Stimulated activated CD4-positive, alpha-beta T cell treated with anti-CD3 and anti-CD28 coated beads, Interleukin-1b, Interleukin-23, amount 100 ng/mL, for 1 hour (primary cell): Measurements from ENCODE around the gene RNF144A.

ENCODE experiments used
- DNase-seq, 2 donors: peaks; one replicate each; pipeline ENCODE4 v3.0.0-alpha.2; 2020; ENCODE audit warnings: low read depth in 2 of 2

Gene RNF144A

DNA sequence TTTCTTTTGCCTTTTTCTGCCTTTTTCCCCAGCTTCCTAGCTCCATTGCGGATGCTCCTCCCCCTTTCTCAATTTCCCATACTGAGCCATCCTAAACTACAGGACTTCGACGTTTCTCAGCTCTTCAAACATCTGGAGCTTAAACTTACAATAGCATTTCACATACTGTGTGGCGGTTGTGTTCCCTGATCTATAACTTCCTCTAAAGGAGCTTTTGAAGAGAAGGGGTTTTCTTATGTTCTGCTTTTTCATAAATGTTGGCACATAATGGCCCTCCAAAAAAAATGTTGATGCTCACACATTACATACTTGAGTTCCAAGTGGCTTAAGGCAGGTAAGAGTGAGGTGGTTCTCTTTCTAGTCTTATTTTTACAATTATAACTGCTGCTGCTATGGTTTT is 87.4 kb downstream of the RNF144A start:
- no peak for DNase-seq

DNA sequence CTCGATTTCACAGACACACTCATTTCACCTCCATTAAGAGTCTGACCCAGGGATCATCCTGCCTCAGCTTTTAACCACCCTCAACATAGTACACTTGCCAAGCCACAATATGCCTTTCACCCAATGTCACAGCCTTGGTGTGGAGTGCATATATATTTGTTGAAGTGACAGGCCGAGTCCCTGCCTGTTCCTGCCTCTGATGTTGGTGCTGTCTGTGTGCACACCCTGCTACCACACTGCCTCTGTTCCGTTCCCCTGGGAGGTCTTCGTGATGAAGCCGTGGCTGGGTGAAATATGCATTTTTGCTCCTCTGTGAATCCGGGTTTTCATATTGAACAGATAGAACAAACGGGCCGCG is 90.3 kb downstream of the RNF144A start:
- no peak for DNase-seq

DNA sequence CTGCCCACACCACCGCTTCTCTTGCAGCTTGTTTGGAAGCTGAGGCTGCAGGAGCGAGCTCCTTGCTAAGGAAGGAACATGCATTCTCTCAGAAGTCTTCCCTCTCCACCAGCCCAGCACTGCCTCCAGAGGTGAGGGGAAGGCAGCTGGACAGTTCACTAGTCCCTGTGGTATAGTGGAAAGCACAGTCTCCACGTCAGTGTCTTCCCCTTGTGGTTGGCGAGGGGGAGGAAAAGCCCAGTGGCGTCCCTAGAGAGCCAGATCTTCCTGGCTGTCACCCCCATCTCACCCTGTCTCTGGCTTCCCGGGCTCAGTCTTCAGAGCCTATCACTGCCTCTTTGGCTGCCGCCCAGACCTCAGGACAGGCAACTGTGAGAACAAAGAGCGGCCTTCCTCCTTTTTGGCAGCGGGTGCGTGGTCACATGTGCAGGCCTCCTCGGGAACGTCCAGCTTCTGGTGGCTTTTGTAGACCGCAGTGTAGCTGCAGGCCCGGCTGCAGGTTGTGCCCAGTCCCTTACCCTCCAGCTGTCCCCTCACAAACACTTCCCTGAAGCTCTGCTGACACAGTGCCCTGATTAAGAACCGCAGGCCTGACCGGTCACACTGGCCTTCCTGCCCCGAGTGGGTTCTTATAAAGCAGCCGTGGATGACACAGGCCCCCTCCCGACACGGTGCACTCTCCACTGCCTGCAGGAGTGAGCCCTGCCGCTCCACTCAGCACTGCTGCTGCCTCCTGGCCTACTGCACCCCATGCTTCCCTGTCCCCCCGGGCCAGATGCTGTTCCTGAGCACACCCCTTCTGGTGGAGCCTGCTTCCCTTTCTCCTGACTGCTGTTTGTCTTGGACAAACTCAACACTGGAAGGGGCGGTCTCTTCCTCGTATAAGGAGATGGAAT is 90.9 kb downstream of the RNF144A start:
- DNase-seq = no peak

DNA sequence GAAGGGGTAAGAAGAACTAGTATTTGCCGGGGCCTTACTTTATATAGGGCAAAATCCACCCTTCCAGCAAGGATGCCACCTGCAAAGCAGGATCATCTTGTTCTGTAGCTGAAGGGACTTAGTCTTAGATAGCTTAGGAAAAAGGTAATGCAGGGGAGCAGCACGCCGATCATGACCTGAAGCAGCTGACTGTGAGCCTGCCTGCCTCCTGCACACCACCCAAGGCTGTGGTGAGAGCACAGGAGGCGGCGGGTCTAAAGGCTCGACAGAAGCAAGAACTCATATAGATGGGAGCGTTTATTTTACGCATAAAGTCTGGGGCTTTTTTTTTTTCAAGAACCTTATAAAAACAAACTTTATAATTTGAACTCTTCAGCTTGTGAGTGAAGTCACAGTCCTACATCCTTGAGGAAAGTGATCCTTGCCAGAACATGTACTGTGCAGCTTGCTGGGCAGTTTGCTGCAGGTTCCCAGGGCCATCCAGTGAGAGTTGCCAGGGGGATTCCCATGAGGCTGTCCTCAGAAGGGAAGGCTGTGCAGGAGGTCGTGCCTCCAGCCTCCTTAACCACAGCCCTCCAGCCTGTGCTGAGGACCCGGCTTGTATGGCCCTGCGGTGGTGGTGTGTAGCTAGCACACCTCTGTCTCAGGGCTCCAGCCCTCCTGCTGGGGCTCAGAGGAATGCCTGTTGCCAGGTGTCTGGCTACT is 92.1 kb downstream of the RNF144A start:
- DNase-seq = no peak

- no peak for DNase-seq
Observed at GRCh38 chr2:7010391-7011054, 93.3 kb downstream of the RNF144A start.

- no peak for DNase-seq
Observed at GRCh38 chr2:7011356-7012083, 94.3 kb downstream of the RNF144A start.

GRCh38 chr2:7012141-7012764 is 95.0 kb downstream of the RNF144A start:
- no peak for DNase-seq

GRCh38 chr2:7013471-7014160 is 96.4 kb downstream of the RNF144A start:
- DNase-seq = no peak

DNA sequence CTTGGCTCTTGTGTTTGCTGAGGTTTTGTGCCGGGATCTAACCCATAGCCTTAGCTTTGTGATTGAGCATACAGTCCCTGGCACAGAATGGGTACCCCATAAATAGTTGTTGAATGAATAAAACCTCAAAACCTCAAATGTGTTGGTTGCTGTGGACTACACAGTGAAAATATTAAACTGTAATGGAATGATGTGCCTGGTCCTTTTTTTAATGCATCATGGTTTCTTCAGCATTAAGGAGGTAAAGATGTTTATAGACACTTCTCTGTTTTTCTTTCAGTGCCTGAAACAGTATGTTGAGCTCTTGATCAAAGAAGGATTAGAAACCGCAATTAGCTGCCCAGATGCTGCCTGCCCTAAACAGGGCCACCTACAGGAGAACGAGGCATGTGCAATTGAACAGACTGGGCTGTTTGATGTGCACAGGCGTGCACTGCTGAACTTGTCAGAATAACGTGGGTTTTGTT is 97.0 kb downstream of the RNF144A start:
- DNase-seq = no peak

DNA sequence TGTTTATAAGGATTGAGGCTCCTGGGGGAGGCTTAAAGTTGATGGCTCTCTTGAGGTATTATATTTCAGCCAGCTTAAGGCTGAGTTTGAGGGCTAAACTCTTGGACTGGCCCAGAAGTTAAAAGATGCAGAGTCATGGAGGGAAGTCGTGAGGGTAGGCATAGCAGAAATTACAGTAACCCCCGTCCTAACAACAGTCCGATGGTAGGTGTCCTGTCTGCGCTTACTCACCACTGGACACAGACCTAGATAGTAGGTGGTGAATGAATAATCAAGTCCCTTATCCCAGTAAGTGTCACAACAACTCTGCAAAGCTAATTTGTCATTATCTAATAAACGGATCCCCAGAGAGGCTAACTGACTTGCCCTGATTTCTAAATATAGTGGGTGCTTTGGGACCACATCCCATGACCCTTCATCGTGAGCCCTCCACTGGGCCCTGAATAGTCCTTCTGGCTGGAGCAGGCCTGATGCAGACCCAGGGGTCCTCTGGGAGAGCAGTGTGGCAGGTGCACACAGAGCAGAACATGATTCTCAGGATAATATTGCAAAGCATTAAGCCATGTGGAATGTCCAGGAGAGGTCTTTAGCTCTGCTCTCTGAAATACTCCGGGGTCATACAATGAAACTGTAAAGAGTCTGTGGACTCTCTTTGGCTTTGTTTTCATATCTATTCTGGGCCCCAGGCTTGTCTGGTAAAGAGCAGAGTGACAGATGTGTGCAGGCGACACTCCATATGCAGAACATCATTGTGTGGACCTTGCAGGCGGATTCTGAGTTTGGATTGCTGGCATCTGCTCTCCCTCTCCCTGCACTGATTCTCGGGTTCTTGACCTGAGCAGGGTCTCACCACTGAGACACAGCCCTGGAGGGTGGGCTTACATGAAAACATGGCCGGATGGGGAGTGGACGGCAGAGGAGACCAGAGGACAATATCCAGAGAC is 98.1 kb downstream of the RNF144A start:
- no peak for DNase-seq

- DNase-seq = no peak
Observed at GRCh38 chr2:7016148-7016547, 98.9 kb downstream of the RNF144A start.

DNA sequence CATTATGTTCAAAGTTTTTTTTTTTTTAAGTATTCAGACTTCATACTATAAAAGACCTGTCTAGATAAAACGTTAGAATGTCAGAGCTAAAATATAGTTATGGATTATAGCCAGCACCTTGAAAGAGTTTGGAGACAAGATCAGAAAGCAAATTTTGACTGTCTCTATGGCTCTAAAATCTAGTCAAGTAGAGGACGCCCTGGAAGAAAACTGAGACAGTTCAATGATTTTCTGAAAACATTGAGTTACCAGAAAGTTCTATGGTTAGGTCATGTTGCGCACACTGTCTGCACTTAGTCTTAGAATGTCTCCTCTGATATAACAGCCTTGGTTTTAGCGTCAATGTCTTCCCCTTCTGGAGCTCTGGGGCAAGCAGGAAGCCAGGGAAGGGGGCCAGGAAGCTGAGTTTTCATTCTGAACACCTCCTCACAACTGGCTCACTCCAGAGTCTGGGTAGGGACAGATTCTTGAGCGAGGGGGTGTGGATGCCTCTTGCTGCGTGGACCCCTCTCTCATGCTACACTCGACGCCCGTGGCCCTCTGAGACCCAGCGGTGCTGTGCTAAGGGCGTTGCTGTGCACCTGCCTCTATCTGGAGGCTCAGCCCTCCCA is 99.5 kb downstream of the RNF144A start:
- no peak for DNase-seq

DNA sequence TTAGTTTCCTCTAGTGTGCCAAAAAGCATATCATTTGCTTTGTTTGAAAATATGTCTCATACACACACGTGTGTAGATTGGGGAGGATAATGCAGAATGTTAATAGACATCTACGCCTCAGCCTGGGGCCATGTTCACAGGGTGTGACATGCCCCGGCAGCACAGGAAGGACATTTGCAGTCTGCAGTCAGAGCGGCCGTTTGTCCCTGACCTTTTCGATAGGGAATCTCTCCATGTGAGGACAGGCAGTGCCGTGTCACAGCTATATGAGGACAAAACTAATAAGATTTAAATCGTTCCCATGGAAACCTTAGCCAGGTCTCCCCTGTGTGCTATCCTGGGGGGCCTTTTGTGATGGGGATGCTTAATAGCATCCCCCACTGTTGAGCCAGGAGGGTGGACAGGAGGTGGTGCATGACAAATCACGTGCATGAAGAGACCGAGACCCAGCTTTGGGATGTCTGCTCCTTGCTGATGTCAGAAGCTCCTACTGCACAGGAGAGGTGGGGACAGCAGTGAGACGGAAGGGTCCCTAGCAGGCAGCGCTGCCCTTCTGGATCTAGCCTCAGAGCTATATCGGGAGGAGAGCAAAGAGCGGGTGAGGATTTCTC is 100.6 kb downstream of the RNF144A start:
- DNase-seq = no peak

DNA sequence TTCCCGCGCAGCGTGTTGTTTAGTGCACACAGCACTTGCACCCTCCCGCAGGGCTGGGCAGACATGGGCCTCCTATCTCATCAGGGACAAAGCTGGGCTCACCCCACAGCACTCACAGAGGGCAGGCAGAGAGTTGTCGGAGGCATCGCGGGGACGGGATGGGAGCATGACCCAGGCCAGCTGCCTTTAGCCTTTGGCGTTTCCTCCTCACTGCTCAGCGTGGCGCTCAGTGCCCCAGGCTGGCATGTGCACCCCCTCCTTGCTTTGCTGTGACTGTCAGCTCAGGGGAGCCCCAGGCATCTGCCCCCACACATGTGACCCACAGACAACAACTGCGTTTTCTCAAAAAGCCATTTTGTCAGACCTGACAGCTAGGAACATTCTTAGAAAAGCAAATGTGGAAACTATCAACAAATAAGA is 101.1 kb downstream of the RNF144A start:
- no peak for DNase-seq

DNA sequence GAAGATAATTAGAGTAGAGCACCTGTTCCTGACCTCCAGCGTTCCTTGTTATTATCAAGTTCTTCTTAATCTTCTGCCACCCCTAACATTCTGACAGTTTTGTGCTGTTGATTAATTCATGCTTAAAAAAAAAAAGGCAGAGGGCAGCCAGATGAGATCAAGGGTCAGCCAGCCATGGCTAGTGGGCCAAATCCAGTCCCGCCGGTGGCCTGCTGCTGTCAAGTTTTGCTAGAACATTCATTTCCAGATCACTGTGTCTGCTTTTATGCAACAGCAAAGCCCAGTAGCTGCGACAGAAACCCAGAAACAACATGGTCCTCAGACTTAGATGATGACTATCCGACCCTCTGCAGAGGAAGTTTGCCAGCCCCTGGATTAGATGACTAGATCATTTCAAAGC is 101.6 kb downstream of the RNF144A start:
- no peak for DNase-seq

DNA sequence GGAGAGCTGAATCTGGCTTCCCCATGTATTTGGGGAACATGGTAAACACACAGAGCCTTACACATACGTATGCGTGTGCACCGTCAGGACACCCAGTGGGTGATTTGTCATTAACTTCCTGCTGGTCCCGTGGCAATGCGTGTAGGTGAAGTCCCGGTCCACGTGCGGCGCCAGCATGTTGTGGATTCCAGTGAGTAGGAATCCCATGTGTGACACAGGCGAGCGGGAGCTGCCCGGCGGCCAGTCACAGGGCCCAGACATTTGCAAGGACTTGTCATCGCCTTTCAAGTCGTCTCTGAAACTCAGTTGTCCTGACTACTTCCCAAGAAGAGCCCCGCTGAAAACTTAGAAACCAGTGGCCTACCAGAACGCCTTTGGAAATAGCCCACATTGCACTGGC is 102.0 kb downstream of the RNF144A start:
- DNase-seq = no peak

GRCh38 chr2:7020059-7020458 is 102.8 kb downstream of the RNF144A start:
- no peak for DNase-seq

- no peak for DNase-seq
Observed at GRCh38 chr2:7020468-7020867, 103.3 kb downstream of the RNF144A start.

- DNase-seq = no peak
Observed at GRCh38 chr2:7020939-7021470, 103.8 kb downstream of the RNF144A start.
